ENCODE data around the gene GRID1.

GRID1 gene

DNA sequence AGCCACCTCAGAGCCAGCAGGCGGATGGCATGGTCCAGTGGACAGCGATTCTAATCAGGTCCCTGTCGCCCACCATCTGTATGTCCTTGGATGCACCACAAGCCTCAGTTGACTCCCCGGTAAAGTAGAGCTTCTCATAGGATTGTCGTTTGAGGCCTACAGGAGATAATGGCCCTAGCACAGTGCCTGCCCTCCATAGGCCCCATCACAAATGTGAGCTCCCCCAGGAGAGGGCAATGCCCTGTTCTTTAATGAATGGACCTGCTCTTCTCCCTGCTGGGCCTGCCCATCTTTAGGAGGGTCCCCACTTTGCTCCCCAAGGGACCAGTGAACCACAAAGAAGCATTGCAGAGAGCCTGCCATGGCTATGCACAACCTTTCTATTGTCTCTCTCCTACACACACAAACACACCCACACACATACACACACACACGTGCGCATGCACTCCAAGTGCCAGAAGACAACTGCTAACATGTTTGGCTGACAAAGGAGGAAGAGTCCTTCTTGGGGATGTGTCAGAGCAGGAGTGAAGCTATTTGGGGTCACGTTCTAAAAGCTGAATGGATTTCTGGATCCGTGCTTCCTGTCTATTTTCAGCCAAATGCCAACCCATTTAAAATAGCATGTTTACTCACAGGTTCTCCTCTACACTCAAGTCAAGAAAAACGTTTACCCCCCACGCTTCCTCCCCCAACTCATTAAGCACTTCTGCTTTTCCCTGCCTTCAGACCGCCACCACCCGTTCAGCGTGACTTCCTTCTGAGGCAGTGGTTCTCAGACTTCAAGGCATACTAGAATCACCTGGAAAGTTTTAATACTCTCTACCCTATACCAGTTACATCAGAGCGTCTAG is 196.1 kb downstream of the GRID1 start:
- Mint-ChIP-seq H3K36me3 (ENCODE audit: low read depth) (no peaks in the 10 kb centered on the region), H3K27me3 (ENCODE audit: low read depth) (peaks cover 11% of the 10 kb centered on the region), H3K4me3 (no peak overlapping the region), H3K27ac (no peak overlapping the region), H3K9me3 (no peaks in the 10 kb centered on the region), H3K4me1 (no peaks in the 10 kb centered on the region)
- TF ChIP-seq, protein P1, sequence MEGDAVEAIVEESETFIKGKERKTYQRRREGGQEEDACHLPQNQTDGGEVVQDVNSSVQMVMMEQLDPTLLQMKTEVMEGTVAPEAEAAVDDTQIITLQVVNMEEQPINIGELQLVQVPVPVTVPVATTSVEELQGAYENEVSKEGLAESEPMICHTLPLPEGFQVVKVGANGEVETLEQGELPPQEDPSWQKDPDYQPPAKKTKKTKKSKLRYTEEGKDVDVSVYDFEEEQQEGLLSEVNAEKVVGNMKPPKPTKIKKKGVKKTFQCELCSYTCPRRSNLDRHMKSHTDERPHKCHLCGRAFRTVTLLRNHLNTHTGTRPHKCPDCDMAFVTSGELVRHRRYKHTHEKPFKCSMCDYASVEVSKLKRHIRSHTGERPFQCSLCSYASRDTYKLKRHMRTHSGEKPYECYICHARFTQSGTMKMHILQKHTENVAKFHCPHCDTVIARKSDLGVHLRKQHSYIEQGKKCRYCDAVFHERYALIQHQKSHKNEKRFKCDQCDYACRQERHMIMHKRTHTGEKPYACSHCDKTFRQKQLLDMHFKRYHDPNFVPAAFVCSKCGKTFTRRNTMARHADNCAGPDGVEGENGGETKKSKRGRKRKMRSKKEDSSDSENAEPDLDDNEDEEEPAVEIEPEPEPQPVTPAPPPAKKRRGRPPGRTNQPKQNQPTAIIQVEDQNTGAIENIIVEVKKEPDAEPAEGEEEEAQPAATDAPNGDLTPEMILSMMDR (IDR thresholded peaks at IDR 0.05; ENCODE audit: unreplicated experiment in 3 of 3): no peak

DNA sequence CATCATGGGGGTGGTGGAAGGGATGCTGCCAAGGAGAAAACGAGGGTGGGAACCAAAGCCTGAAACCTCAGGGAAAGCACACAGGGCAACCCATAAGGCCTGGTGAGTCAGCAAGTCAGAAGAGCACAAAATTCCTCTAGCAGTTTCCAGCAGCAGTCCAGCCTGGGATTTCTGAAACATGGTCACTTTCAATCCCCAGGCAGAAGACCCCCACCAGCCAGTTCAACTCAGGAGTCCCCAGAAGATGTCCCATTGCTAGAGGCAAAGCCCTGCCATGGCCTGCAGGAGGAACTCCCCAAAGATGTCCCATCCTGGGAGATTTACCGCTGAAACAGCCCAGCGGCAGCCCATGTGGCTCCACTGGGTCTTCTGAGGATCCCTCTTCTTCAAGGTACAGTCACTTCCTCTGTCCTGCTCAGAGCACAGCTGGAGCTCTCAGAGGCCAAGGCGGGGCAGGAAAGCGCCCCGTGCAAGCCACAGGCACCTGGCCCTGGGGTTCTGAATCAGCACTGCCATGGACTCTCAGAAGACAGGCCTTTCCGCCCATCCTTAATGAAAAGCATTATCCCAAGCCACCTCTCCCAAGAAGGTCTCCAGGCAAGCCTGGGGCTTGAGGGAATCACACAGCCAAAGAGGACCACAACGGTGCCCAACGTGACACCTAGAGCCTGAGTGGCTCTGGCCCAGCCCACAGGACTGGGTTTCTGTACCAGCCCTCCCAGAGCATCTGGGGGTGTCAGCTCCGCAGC is 196.9 kb downstream of the GRID1 start:
- TF ChIP-seq, protein P1 (IDR thresholded peaks at IDR 0.05; ENCODE audit: unreplicated experiment in 3 of 3): no peak
- Mint-ChIP-seq H3K9me3 (no peaks in the 10 kb centered on the region), H3K27me3 (ENCODE audit: low read depth) (peaks cover 11% of the 10 kb centered on the region), H3K4me1 (no peaks in the 10 kb centered on the region), H3K27ac (no peak overlapping the region), H3K36me3 (ENCODE audit: low read depth) (no peaks in the 10 kb centered on the region), H3K4me3 (no peak overlapping the region)

- Mint-ChIP-seq H3K4me3 (no peak overlapping the region), H3K36me3 (ENCODE audit: low read depth) (no peaks in the 10 kb centered on the region), H3K27me3 (ENCODE audit: low read depth) (peaks cover 11% of the 10 kb centered on the region), H3K27ac (no peak overlapping the region), H3K4me1 (no peaks in the 10 kb centered on the region), H3K9me3 (no peaks in the 10 kb centered on the region)
- TF ChIP-seq, protein P1 (IDR thresholded peaks at IDR 0.05; ENCODE audit: unreplicated experiment in 3 of 3): no peak
Measured at GRCh38 chr10:86169066-86169465, 197.5 kb downstream of the GRID1 start.

DNA sequence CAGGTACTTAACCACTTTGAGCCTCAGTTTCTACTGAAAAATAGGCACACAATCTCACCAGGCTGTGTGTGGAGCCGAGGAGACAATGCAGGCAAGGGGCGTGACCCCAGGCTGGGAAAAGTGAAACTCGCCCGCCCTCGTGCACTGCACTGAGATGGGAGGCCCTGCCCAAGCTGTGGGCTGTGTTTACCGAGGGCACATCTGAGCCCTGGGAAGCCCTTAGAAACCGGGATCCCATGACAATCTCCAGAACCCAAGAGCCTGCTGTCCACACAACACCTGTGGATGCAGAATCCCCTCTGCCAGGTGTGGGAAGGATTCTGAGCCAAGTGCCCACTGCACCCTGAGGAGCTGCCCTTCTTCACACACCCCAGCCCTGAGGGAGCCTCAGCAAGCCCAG is 198.3 kb downstream of the GRID1 start:
- Mint-ChIP-seq H3K4me3 (no peak overlapping the region), H3K36me3 (ENCODE audit: low read depth) (no peaks in the 10 kb centered on the region), H3K4me1 (no peaks in the 10 kb centered on the region), H3K27ac (no peak overlapping the region), H3K9me3 (no peaks in the 10 kb centered on the region), H3K27me3 (ENCODE audit: low read depth) (peaks cover 11% of the 10 kb centered on the region)
- TF ChIP-seq, protein P1 (IDR thresholded peaks at IDR 0.05; ENCODE audit: unreplicated experiment in 3 of 3): no peak

DNA sequence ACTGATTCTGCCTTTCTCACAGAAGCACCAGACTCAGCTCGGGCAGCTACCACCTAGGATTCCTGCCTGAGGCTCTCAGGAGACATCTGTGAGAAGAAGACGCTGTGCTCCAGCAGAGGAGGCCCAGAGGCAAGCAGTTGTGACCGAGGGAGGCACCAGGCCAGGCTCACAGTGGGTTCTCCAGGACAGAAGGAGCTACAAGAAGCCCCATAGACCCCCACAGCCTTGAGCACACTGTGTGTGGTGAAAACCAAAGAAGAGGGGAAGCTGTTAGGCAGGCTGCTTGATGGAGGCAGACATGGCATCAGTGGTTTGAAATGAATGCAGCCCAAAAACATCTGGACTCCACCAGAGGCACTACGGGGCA is 198.8 kb downstream of the GRID1 start:
- Mint-ChIP-seq H3K4me3 (no peak overlapping the region), H3K36me3 (ENCODE audit: low read depth) (no peaks in the 10 kb centered on the region), H3K27me3 (ENCODE audit: low read depth) (peaks cover 11% of the 10 kb centered on the region), H3K9me3 (no peaks in the 10 kb centered on the region), H3K27ac (no peak overlapping the region), H3K4me1 (no peaks in the 10 kb centered on the region)
- TF ChIP-seq, protein P1 (IDR thresholded peaks at IDR 0.05; ENCODE audit: unreplicated experiment in 3 of 3): no peak

Data from nephron (organoid).